Spinal cord (tissue), 10 donors: ENCODE results near the gene EVI5. TPM values are rescaled to one million over a fixed set of nuclear protein-coding genes. Genes with fewer than 3 reads are reported as not detected.
"Not testable (repeated sequence)": the region's sequence is repeated elsewhere in the genome, so short reads cannot be mapped to it uniquely, and the experiment has no call there.

ENCODE experiments used
- DNase-seq, 6 donors: peaks; one replicate each; pipeline versions ENCODE4 v3.0.0 to v3.0.0-alpha.2; 2013 to 2015; ENCODE audit warnings: low spot score in 6 of 6, low read depth in 4 of 6
- H3K27ac ChIP-seq: one replicate; pipeline ENCODE4 v1.5.1; 2013; ENCODE audit warnings: low read depth, low read length, control low read depth
- H3K27me3 ChIP-seq: one replicate; pipeline ENCODE4 v1.6.1; 2013; ENCODE audit warnings: low read length; ENCODE audit not compliant: control insufficient read depth, insufficient read depth
- H3K36me3 ChIP-seq: one replicate; pipeline ENCODE4 v1.6.1; 2013; ENCODE audit warnings: low read length; ENCODE audit not compliant: control insufficient read depth, insufficient read depth
- H3K4me1 ChIP-seq: one replicate; pipeline ENCODE4 v1.6.1; 2013; ENCODE audit warnings: low read length; ENCODE audit not compliant: control insufficient read depth, insufficient read depth
- H3K4me3 ChIP-seq: one replicate; pipeline ENCODE4 v1.5.1; 2013; ENCODE audit warnings: low read depth, low read length, control low read depth
- H3K9me3 ChIP-seq: one replicate; pipeline ENCODE4 v1.6.1; 2013; ENCODE audit warnings: low read length; ENCODE audit not compliant: control insufficient read depth, insufficient read depth
- WGBS: methylation state at CpG from one replicate; pipeline ENCODE4 v1.1.5; 2013; ENCODE audit warnings: missing lambda C conversion rate; ENCODE audit not compliant: insufficient coverage; 5-methylcytosine and 5-hydroxymethylcytosine counted together
- polyA plus RNA-seq, 2 donors: library from polyadenylated mRNA; unstranded; fragments of 120-200 nt; gene quantifications; one replicate each; pipeline ENCODE4 v1.2.1, GENCODE V29; 2013; ENCODE audit not compliant: insufficient read length in 2 of 2
- total RNA-seq, 2 donors: library from RNA; depleted of rRNA in 1 of 2; stranded (reverse); fragments of 120-200 nt in 1 of 2; fragments of >200 nt in 1 of 2; gene quantifications; one replicate each; pipeline versions ENCODE4 v1.2.3 to v1.2.4, GENCODE V29; 2013 to 2014
- donor health status: healthy.

The EVI5 gene
- total and polyA plus RNA-seq, 4 donors, result 18.9 to 80.5 (median 41.8) TPM

GRCh38 chr1:92543131-92544055 is 241.5 kb downstream of the EVI5 start:
- 100% methylated on average over 2 of the region's 9 CpGs for WGBS
- Histone ChIP-seq H3K36me3 (no peaks in the 10 kb centered on the region), H3K9me3 (peaks cover 1% of the 10 kb centered on the region), H3K4me3 (no peak overlapping the region), H3K27ac (no peak overlapping the region), H3K27me3 (no peaks in the 10 kb centered on the region), H3K4me1 (no peaks in the 10 kb centered on the region)
- no peak for DNase-seq

DNA sequence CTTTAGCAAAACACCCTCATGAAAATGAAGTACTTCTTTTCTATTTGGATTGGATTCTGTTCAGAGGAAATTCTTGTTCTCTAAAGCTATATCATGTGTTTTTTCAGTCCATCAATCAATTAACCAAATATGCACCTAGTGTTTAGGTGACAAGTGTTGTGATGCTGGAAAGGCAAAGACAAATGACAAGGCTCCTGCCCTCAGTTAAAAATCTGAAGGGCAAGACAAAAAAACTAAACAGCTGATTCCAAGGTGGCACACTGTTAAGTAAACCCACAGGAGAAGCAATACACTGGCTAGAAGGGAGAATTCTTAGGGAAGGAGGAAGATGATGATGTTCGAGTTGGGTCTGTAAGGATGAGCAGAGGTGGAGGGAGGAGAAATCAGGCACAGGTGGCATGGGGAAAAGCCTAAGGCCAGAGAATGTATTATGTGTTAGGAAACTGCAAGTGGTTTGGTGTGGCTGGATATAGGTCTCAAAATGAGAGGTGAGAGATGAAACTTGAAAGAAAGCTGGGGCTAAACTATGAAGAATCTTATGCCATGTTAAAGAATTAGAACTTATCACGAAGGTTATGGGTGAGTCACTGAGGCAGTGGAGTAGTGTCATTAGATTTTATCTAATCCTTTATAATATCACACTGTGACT is 246.4 kb downstream of the EVI5 start:
- H3K4me3 ChIP-seq, result no peak overlapping the region
- 78% methylated on average over 1 of the region's 2 CpGs for WGBS

GRCh38 chr1:92538048-92538412 is 246.9 kb downstream of the EVI5 start:
- H3K4me3 ChIP-seq, result no peak overlapping the region
- no peak for DNase-seq
- H3K36me3 ChIP-seq, result no peaks in the 10 kb centered on the region
- peaks cover 1% of the 10 kb centered on the region for H3K9me3 ChIP-seq
- no peaks in the 10 kb centered on the region for H3K27me3 ChIP-seq
- no peaks in the 10 kb centered on the region for H3K4me1 ChIP-seq
- no peak overlapping the region for H3K27ac ChIP-seq
- no CpG with 5 or more reads among the region's 2 CpGs for WGBS

More for the DNA sequence above, 246.4 kb downstream of the EVI5 start:
- DNase-seq, result no peak
- no peak overlapping the region for H3K27ac ChIP-seq
- no peaks in the 10 kb centered on the region for H3K36me3 ChIP-seq
- peaks cover 1% of the 10 kb centered on the region for H3K9me3 ChIP-seq
- H3K27me3 ChIP-seq, result no peaks in the 10 kb centered on the region
- no peaks in the 10 kb centered on the region for H3K4me1 ChIP-seq

GRCh38 chr1:92536980-92537884 is 247.7 kb downstream of the EVI5 start:
- DNase-seq, result no peak
- no peaks in the 10 kb centered on the region for H3K27me3 ChIP-seq
- no peak overlapping the region for H3K4me3 ChIP-seq
- no peaks in the 10 kb centered on the region for H3K4me1 ChIP-seq
- H3K9me3 ChIP-seq, result no peaks in the 10 kb centered on the region
- no CpG with 5 or more reads among the region's 2 CpGs for WGBS
- no peaks in the 10 kb centered on the region for H3K36me3 ChIP-seq
- H3K27ac ChIP-seq, result no peak overlapping the region

DNA sequence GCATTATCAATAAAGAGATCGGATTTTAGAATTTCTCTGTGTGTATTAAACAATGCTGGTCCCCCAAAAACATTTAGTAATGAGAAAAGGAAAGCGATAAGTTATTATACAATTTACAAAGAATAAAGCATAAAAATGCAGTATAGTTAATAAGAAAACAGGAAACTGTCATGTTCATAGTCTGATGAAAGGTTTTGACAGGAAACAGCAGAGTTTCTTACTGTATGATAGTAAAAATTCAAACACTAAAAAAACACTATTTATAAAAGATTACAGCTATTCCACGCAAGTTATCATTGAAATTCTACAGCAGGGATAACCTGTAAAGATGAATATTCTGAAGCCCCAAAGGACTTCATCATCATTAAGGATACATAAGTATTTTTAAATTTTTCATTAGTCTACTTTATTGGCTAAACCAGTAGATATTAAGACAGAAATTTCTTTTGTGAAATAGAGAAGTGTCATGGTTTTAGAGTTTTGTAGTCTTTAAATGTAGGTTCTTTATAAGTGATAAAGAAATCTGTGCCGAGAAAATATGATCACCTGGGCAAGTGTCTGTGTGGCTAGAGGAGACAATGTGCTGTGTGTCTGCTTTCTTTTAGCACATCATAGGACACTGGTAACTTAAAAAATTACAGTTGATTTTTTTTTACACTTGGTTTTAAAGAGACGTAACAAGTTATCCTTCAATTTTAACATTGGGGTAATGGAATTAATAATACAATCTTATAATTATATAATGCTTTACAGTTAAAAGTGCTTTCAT is 248.5 kb downstream of the EVI5 start:
- DNase-seq, result no peak
- H3K36me3 ChIP-seq, result no peaks in the 10 kb centered on the region
- H3K9me3 ChIP-seq, result no peaks in the 10 kb centered on the region
- H3K4me1 ChIP-seq, result no peaks in the 10 kb centered on the region
- no peaks in the 10 kb centered on the region for H3K27me3 ChIP-seq
- no peak overlapping the region for H3K4me3 ChIP-seq
- no peak overlapping the region for H3K27ac ChIP-seq
- WGBS, result no CpG with 5 or more reads among the region's 5 CpGs

GRCh38 chr1:92532371-92532770 is 252.5 kb downstream of the EVI5 start:
- H3K36me3 ChIP-seq, H3K4me3 ChIP-seq, H3K27me3 ChIP-seq, DNase-seq, H3K9me3 ChIP-seq, H3K4me1 ChIP-seq, H3K27ac ChIP-seq: not testable (repeated sequence)
- WGBS, result 100% methylated on average over 2 of the region's 4 CpGs

GRCh38 chr1:92531939-92532338 is 253.0 kb downstream of the EVI5 start:
- H3K36me3 ChIP-seq, H3K9me3 ChIP-seq, H3K4me3 ChIP-seq, DNase-seq, H3K4me1 ChIP-seq, H3K27me3 ChIP-seq, H3K27ac ChIP-seq: not testable (repeated sequence)
- WGBS, result 100% methylated on average over 1 of the region's 3 CpGs

GRCh38 chr1:92527670-92528069 is 257.2 kb downstream of the EVI5 start:
- no peaks in the 10 kb centered on the region for H3K9me3 ChIP-seq
- H3K27me3 ChIP-seq, result no peaks in the 10 kb centered on the region
- no peaks in the 10 kb centered on the region for H3K4me1 ChIP-seq
- DNase-seq, result no peak
- no peak overlapping the region for H3K4me3 ChIP-seq
- H3K27ac ChIP-seq, result no peak overlapping the region
- WGBS, result no CpG with 5 or more reads among the region's 2 CpGs
- H3K36me3 ChIP-seq, result no peaks in the 10 kb centered on the region
